GM12878 (cell line): ENCODE data around the gene FCHSD2. TPM values are rescaled to one million over a fixed set of nuclear protein-coding genes. Genes with fewer than 3 reads are reported as not detected.

Source experiments
- ATAC-seq: fragments of 200-7000 bp; cut with Tn5 transposase; 3 replicates; pipeline ENCODE4 v1.9.1; 2020; ENCODE audit warnings: mild to moderate bottlenecking, moderate library complexity
- BruUV-seq: library from RNA; stranded (reverse); fragments of 400-500 nt; replicated peaks from 2 replicates; lab custom pipeline; 2021; lab: Mats Ljungman, UMichigan
- CTCF ChIA-PET: fragments of 300-600 bp; sonication (Branson Sonifier 250); formaldehyde crosslinking; extraction: SDS; loops from one replicate; lab custom pipeline; 2021; ENCODE audit warnings: inconsistent platforms; lab: Yijun Ruan, JAX
- POLR2A ChIA-PET: fragments of 350-600 bp; formaldehyde crosslinking; extraction: SDS; loops from one replicate; lab custom pipeline; 2021; ENCODE audit warnings: inconsistent platforms; lab: Charles Lee
- RAD21 ChIA-PET: fragments of 300-600 bp; sonication (Branson Sonifier 250); formaldehyde crosslinking; loops from one replicate; lab custom pipeline; 2023; ENCODE audit warnings: antibody characterized with exemption; ENCODE audit not compliant: unreplicated experiment; lab: Charles Lee
- SMC1A ChIA-PET: fragments of 300-600 bp; sonication (Branson Sonifier 250); formaldehyde crosslinking; loops from one replicate; lab custom pipeline; 2023; ENCODE audit not compliant: unreplicated experiment, uncharacterized antibody; lab: Charles Lee
- DNase-seq: peaks from one replicate; pipeline ENCODE4 v3.0.0-alpha.2; 2011; ENCODE audit warnings: low read depth, low spot score
- FAIRE-seq: peaks from 3 replicates; lab custom pipeline; 2011; peaks lifted over from hg19 to GRCh38; lab: Jason Lieb, UNC
- H2AFZ ChIP-seq: 2 replicates; pipeline ENCODE4 v1.6.0; 2011; ENCODE audit warnings: low read depth, low read length, control low read depth; ENCODE audit not compliant: control insufficient read depth
- H3K27ac ChIP-seq: 2 replicates; pipeline ENCODE4 v1.5.1; 2011; ENCODE audit warnings: control low read depth; ENCODE audit not compliant: control insufficient read depth, insufficient read depth
- H3K27me3 ChIP-seq, 2 experiments: replicated peaks in 1 of 2; 2 replicates each; pipeline versions ENCODE4 v1.6.0 to v1.6.1; 2011; ENCODE audit warnings: low read length in 1 of 2; ENCODE audit not compliant: control insufficient read depth in 2 of 2, insufficient read depth in 2 of 2
- H3K36me3 ChIP-seq, 2 experiments: 2 replicates each; pipeline ENCODE4 v1.5.1; 2011; ENCODE audit warnings: low read length in 1 of 2; ENCODE audit not compliant: control insufficient read depth in 2 of 2, insufficient read depth in 2 of 2
- H3K4me1 ChIP-seq: 2 replicates; pipeline ENCODE4 v1.6.1; 2011; ENCODE audit warnings: mild to moderate bottlenecking, low read length, moderate library complexity, mixed read lengths; ENCODE audit not compliant: control insufficient read depth, insufficient read depth
- H3K4me2 ChIP-seq: 2 replicates; pipeline ENCODE4 v1.6.0; 2011; ENCODE audit warnings: control low read depth; ENCODE audit not compliant: control insufficient read depth, insufficient read depth
- H3K4me3 ChIP-seq: fragments of 200-600 bp; sonication (generic); 2 replicates; pipeline ENCODE4 v1.5.1; 2016
- H3K79me2 ChIP-seq: 2 replicates; pipeline ENCODE4 v1.6.0; 2011; ENCODE audit warnings: low read length; ENCODE audit not compliant: control insufficient read depth, insufficient read depth
- H3K9ac ChIP-seq: 2 replicates; pipeline ENCODE4 v1.8.0; 2011; ENCODE audit warnings: low read length, control low read depth, mixed read lengths; ENCODE audit not compliant: control insufficient read depth, insufficient read depth
- H3K9me3 ChIP-seq: replicated peaks from 3 replicates; pipeline ENCODE4 v1.5.1; 2011; ENCODE audit warnings: mild to moderate bottlenecking, low read length; ENCODE audit not compliant: control insufficient read depth, insufficient read depth
- H4K20me1 ChIP-seq: 2 replicates; pipeline ENCODE4 v1.6.0; 2011; ENCODE audit not compliant: control insufficient read depth, insufficient read depth
- CBX5 ChIP-seq: sonication (generic); IDR thresholded peaks from 2 replicates; pipeline ENCODE4 v1.6.1; 2016; ENCODE audit warnings: low read depth, moderate library complexity, mild to moderate bottlenecking, inconsistent platforms
- EP300 ChIP-seq, 2 experiments: fragments of 150-350 bp in 1 of 2; IDR thresholded peaks; 2 replicates each; pipeline ENCODE4 v1.6.1; 2011 to 2012; ENCODE audit warnings: low read depth in 2 of 2, low read length in 2 of 2, borderline replicate concordance in 1 of 2, improper control_type of control experiment in 1 of 2, inconsistent platforms in 1 of 2; ENCODE audit not compliant: control insufficient read depth in 1 of 2
- KAT2A ChIP-seq: conservative IDR thresholded peaks from 2 replicates; pipeline ENCODE4 v1.6.1; 2011; ENCODE audit warnings: low read depth, low read length; ENCODE audit not compliant: control insufficient read depth
- SIN3A ChIP-seq: IDR thresholded peaks from 2 replicates; pipeline ENCODE4 v1.6.1; 2012; ENCODE audit warnings: low read depth, low read length, improper control_type of control experiment
- SIX5 ChIP-seq: IDR thresholded peaks from 2 replicates; pipeline ENCODE4 v1.6.1; 2011; ENCODE audit warnings: mild to moderate bottlenecking, low read depth, low read length, moderate library complexity; ENCODE audit not compliant: severe bottlenecking
- SMARCA5 ChIP-seq: fragments of 450-650 bp; IDR thresholded peaks from 2 replicates; pipeline ENCODE4 v1.6.1; 2017; ENCODE audit warnings: mild to moderate bottlenecking
- SUPT20H ChIP-seq: IDR thresholded peaks from 2 replicates; pipeline ENCODE4 v1.6.1; 2011; ENCODE audit warnings: low read depth, mild to moderate bottlenecking, low read length, moderate library complexity, borderline replicate concordance; ENCODE audit not compliant: control insufficient read depth
- TAF1 ChIP-seq: IDR thresholded peaks from 2 replicates; pipeline ENCODE4 v1.6.1; 2011; ENCODE audit warnings: mild to moderate bottlenecking, low read depth, low read length, borderline replicate concordance
- WGBS: methylation state at CpG from one replicate; pipeline ENCODE4 v1.1.6; 2016; ENCODE audit warnings: low lambda C conversion rate; ENCODE audit not compliant: insufficient replicate concordance, insufficient coverage; ENCODE audit errors: missing lambda C conversion rate; 5-methylcytosine and 5-hydroxymethylcytosine counted together
- in situ Hi-C: fragments of 300-500 bp; cut with MboI; formaldehyde crosslinking; loops from 9 replicates; pipeline ENCODE4 v1.14.3; 2018; ENCODE audit warnings: mixed read lengths
- intact Hi-C: fragments of 100-400 bp; cut with micrococcal nuclease; formaldehyde crosslinking; loops from one replicate; pipeline ENCODE4 v1.14.2; 2022; ENCODE audit not compliant: unreplicated experiment
- polyA plus RNA-seq, 11 experiments: library from polyadenylated mRNA; depleted of rRNA in 4 of 11; unstranded in 6 of 11; stranded (reverse) in 5 of 11; fragments of >200 nt; fragmentation: Nextera tagmentation in 4 of 11; fragmentation: Illumina TruSeq in 1 of 11; extraction: Ambion mirVana in 4 of 11; extraction: Trizol in 1 of 11; gene quantifications; 1 replicate in 1 of 11; 2 replicates in 10 of 11; pipeline versions ENCODE4 v1.2.1 to v1.2.3, GENCODE V29; 2011 to 2016; ENCODE audit warnings: inconsistent platforms in 2 of 11, missing spikeins in 2 of 11, low read depth in 1 of 11
- total RNA-seq, 4 experiments: library from RNA; depleted of rRNA in 3 of 4; stranded (reverse); fragments of >200 nt in 3 of 4; fragmentation: Illumina TruSeq in 1 of 4; extraction: Trizol in 1 of 4; gene quantifications; 2 replicates each; pipeline versions ENCODE4 v1.2.1 to v1.2.3, GENCODE V29; 2013 to 2021
- TF ChIP-seq, protein P1 (sequence below): fragments of 450-650 bp; conservative IDR thresholded peaks from 2 replicates; pipeline ENCODE4 v1.6.1; 2017; ENCODE audit warnings: mild to moderate bottlenecking, moderate library complexity
- TF ChIP-seq, protein P2 (sequence below): IDR thresholded peaks from 2 replicates; pipeline ENCODE4 v1.6.1; 2011; ENCODE audit warnings: mild to moderate bottlenecking, low read depth, low read length, moderate library complexity; ENCODE audit not compliant: insufficient replicate concordance

Gene FCHSD2
- total and polyA plus RNA-seq, 10 of the 15 experiments (the other 5 are each of a cell fraction or from before 2014, with no cell fraction given), result 13.2 to 89.8 (median 47.8) TPM

DNA sequence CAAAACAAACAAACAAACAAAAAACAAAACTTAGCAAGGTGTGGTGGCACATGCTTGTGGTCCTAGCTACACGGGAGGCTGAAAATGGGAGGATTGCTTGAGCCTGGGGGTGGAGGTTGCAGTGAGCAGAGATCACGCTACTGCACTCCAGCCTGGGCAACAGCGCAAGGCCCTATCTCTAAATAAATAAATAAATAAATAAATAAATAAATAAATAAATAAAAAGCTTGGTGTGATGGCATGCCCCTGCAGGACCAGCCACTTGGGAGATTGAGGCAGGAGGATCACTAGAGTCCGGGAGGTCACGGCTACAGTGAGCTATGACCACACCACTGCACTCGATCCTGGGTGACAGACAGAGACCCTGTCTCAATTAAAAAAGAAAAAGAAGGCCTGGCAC lies 339.3 kb downstream of the FCHSD2 start (continued):
- TF ChIP-seq CBX5 (no peak), SUPT20H (no peak), KAT2A (no peak), EP300 (IDR thresholded peaks at IDR 0.05; ENCODE audit: borderline replicate concordance in 1 of 2, control insufficient read depth in 1 of 2, low read depth in 2 of 2, low read length in 2 of 2) (no peak)
- TF ChIP-seq, protein P1, sequence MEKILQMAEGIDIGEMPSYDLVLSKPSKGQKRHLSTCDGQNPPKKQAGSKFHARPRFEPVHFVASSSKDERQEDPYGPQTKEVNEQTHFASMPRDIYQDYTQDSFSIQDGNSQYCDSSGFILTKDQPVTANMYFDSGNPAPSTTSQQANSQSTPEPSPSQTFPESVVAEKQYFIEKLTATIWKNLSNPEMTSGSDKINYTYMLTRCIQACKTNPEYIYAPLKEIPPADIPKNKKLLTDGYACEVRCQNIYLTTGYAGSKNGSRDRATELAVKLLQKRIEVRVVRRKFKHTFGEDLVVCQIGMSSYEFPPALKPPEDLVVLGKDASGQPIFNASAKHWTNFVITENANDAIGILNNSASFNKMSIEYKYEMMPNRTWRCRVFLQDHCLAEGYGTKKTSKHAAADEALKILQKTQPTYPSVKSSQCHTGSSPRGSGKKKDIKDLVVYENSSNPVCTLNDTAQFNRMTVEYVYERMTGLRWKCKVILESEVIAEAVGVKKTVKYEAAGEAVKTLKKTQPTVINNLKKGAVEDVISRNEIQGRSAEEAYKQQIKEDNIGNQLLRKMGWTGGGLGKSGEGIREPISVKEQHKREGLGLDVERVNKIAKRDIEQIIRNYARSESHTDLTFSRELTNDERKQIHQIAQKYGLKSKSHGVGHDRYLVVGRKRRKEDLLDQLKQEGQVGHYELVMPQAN, result no peak

DNA sequence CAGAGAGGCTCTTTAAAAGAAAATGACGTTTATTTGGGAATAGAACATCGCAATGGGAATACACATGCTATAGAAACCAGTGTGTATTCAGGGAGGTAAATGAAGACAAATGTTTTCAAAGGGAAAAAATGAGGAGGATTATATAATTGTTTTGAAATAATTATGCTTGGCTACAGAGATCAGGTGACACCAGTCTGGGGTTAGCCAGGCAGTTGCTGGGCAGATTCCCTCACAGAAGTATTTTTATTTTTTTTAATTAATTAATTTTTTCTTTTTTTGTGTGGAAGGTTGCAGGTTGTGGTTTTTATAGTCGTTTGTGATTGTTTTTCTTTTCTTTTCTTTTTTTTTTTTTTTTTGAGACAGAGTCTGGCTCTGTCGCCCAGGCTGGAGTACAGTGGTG lies 342.7 kb downstream of the FCHSD2 start:
- ChIA-PET POLR2A (no interaction called here), SMC1A (no interaction called here), CTCF (interaction anchor here (1.4 kb wide), 1 partner anchor 77 kb away, joined by 3 read pairs; no protein-coding TSS in a partner anchor), RAD21 (interaction anchor here (1.2 kb wide), 1 partner anchor 443 kb away, joined by 3 read pairs; no protein-coding TSS in a partner anchor)
- Histone ChIP-seq H3K4me1 (no peaks in the 10 kb centered on the region), H3K9ac (no peak overlapping the region), H3K27ac (no peak overlapping the region), H2AFZ (no peak overlapping the region), H3K4me2 (no peak overlapping the region), H3K9me3 (no peaks in the 10 kb centered on the region), H3K27me3 (no peaks in the 10 kb centered on the region), H3K4me3 (no peak overlapping the region), H3K36me3 (no peaks in the 10 kb centered on the region), H3K79me2 (no peaks in the 10 kb centered on the region), H4K20me1 (no peaks in the 10 kb centered on the region)
- in situ Hi-C loops, result loop anchor here (10.0 kb wide), 1 partner anchor 75 kb away; no protein-coding TSS in a partner anchor
- 62% methylated on average over 3 of the region's 4 CpGs for WGBS
- ATAC-seq (no peak), FAIRE-seq (no peak), DNase-seq (no peak)
- intact Hi-C loops, result no loop called here
- TF ChIP-seq SIX5, result no peak
- no peak for TF ChIP-seq SIN3A
- no peak for TF ChIP-seq KAT2A
- no peak for TF ChIP-seq SMARCA5
- TF ChIP-seq, protein P2, sequence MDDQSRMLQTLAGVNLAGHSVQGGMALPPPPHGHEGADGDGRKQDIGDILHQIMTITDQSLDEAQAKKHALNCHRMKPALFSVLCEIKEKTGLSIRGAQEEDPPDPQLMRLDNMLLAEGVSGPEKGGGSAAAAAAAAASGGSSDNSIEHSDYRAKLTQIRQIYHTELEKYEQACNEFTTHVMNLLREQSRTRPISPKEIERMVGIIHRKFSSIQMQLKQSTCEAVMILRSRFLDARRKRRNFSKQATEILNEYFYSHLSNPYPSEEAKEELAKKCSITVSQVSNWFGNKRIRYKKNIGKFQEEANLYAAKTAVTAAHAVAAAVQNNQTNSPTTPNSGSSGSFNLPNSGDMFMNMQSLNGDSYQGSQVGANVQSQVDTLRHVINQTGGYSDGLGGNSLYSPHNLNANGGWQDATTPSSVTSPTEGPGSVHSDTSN, result no peak
- no peak for TF ChIP-seq TAF1
- no TSS peak for BruUV-seq
